HL-60 (cell line): ENCODE measurements around the gene PLEKHG4B.

Experiments used
- CTCF ChIP-seq: IDR thresholded peaks from one replicate; pipeline ENCODE4 v1.5.1; 2011; ENCODE audit warnings: low read length, control low read depth, inconsistent platforms; ENCODE audit not compliant: insufficient read depth
- REST ChIP-seq: IDR thresholded peaks from 2 replicates; pipeline ENCODE4 v1.6.1; 2012; ENCODE audit warnings: low read depth; ENCODE audit not compliant: insufficient replicate concordance

- TF ChIP-seq CTCF = no peak
- no peak for TF ChIP-seq REST
Measured at GRCh38 chr5:185095-186070, 93.4 kb downstream of the PLEKHG4B start.
